ENCODE results near the gene KISS1. TPM values are rescaled to one million over a fixed set of nuclear protein-coding genes. Genes with fewer than 3 reads are reported as not detected.

Gene KISS1
- total RNA-seq, 3 donors from 2014 or later: 1.3 TPM; not detected in 2

DNA sequence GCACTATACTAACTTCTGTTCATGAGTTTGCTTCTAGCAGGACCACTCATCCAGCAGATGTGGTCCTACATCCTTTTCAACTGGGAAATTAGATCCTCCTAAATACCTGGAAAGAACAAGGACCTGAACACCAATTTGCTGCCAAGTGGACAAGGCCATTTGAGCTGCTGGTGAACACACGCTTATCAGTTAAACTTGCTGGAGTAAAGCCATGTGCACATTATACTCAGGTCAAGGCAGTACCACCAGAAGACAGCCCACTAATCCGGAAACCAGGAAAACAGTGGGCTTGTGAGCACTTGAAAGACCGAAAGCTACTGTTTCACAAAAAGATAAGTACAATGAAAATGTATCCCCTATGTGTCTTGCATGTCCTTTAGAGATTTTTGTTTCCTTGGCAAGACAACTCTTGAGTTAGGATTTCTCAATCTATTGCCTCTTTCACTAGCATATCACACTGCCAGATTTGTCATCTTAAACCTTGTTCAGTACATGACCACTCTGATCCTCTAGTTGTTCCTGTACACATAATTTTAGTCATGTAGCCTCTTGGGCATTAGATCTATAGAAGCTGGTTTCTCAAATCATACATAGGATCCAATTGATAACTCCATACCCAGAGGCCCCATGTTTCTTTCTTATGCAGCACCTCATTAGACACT is 25.7 kb downstream of the KISS1 start:
- Histone ChIP-seq H3K4me3 (no peak overlapping the region), H3K4me1 (ENCODE audit: low read depth) (no peaks in the 10 kb centered on the region), H3K36me3 (ENCODE audit: low read depth) (no peaks in the 10 kb centered on the region), H3K9me3 (peaks cover 6% of the 10 kb centered on the region)
- TF ChIP-seq, protein P1, sequence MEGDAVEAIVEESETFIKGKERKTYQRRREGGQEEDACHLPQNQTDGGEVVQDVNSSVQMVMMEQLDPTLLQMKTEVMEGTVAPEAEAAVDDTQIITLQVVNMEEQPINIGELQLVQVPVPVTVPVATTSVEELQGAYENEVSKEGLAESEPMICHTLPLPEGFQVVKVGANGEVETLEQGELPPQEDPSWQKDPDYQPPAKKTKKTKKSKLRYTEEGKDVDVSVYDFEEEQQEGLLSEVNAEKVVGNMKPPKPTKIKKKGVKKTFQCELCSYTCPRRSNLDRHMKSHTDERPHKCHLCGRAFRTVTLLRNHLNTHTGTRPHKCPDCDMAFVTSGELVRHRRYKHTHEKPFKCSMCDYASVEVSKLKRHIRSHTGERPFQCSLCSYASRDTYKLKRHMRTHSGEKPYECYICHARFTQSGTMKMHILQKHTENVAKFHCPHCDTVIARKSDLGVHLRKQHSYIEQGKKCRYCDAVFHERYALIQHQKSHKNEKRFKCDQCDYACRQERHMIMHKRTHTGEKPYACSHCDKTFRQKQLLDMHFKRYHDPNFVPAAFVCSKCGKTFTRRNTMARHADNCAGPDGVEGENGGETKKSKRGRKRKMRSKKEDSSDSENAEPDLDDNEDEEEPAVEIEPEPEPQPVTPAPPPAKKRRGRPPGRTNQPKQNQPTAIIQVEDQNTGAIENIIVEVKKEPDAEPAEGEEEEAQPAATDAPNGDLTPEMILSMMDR (IDR thresholded peaks at IDR 0.05): no peak
- intact Hi-C loops (cut with DNase I, micrococcal nuclease): no loop called here
- DNase-seq (no peak), ATAC-seq (no peak)

DNA sequence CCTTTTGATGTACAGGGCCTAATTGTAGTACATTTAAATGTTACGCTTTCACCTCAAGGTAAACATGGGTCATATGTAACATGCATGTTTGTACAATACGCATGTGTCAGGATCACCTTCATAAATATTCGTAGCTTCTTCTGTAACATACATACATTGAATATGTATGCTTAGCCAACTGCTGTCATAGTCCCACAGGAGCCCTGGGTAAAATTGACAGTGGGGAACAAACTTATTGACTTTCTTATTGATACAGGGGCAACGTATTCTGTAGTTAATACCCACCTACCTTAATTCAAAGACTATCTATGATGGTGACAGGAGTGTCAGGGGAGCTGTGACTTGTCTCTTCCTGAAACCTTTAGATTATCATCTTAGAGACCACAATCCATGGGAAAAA is 26.4 kb downstream of the KISS1 start:
- Histone ChIP-seq H3K4me1 (ENCODE audit: low read depth) (no peaks in the 10 kb centered on the region), H3K4me3 (no peak overlapping the region), H3K9me3 (peaks cover 6% of the 10 kb centered on the region), H3K36me3 (ENCODE audit: low read depth) (no peaks in the 10 kb centered on the region)
- TF ChIP-seq, protein P1 (IDR thresholded peaks at IDR 0.05): no peak
- DNase-seq (no peak), ATAC-seq (no peak)
- intact Hi-C loops (cut with DNase I, micrococcal nuclease): no loop called here

GRCh38 chr1:204167730-204168129 is 28.6 kb downstream of the KISS1 start:
- intact Hi-C loops (cut with DNase I, micrococcal nuclease): no loop called here
- no peak for ATAC-seq

DNA sequence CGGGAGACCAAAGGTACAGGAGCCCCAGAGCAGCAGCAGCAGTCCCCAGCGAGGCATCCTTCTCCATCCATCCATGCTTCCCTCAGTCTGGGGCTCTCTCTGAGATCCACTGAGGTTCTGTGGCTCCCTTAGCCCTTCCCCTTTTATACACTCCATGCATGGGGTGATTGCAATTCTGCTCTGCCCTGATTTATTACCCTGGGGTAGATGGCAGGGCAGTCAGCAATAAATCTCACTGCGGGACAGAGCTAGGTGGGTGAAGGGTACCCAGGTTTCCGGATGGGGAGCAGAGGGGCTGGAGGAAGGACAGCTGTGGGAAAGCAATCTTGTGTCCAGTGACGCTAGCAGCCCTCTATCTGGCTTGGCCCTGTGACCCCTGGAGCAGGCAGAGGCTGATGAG is 30.1 kb downstream of the KISS1 start, which contains the start of gene REN:
REN (minus strand) TSS at position 119 of the 400 bp plus-strand sequence; CDS start at position 75, 44 bp downstream.
- peaks cover 6% of the 10 kb centered on the region for H3K9me3 ChIP-seq
- TF ChIP-seq, protein P1 (IDR thresholded peaks at IDR 0.05): no peak
- H3K4me3 ChIP-seq: no peak within 1 kb of the TSS
- intact Hi-C loops (cut with DNase I, micrococcal nuclease): no loop called here
- DNase-seq (no peak), ATAC-seq (no peak)
- no peaks in the 10 kb centered on the region for H3K36me3 ChIP-seq (ENCODE audit: low read depth)
- peaks cover 3% of the 10 kb centered on the region for H3K4me1 ChIP-seq (ENCODE audit: low read depth)

More at GRCh38 chr1:204167730-204168129, 28.6 kb downstream of the KISS1 start:
- TF ChIP-seq, protein P1 (IDR thresholded peaks at IDR 0.05): no peak
- no peak for DNase-seq
- H3K4me1 ChIP-seq (ENCODE audit: low read depth): no peaks in the 10 kb centered on the region
- H3K9me3 ChIP-seq: peaks cover 6% of the 10 kb centered on the region
- H3K4me3 ChIP-seq: no peak overlapping the region
- no peaks in the 10 kb centered on the region for H3K36me3 ChIP-seq (ENCODE audit: low read depth)

DNA sequence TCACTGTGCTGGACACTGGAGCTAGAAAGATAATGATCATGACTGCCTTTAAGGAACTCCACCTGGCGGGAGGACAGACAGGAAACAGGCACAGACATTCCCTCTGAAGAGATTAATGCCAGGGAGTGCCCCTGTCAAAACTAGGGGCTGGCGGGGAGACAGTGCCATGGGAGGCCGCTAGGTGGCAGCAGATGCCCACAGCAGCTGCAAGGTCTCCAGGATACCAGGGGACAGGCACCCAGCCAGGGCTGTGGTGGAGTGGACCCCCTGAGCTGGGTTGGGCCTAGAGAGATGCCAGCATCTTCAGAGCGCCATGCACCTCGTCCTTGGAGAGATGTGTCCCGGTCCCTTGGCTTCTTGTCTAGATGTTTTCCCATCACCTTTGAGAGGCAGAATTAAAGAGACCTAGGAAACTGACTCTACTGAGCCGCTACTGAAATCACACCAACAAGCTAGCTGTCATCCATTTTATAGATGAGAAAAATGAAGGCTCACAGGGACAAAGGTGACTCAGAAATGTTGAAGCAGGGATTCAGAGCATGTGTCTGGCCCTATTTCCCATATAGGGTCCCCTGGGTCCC is 33.7 kb downstream of the KISS1 start:
- peak; percentile 98 for ATAC-seq

More for the DNA sequence above, 33.7 kb downstream of the KISS1 start:
- H3K9me3 ChIP-seq: no peaks in the 10 kb centered on the region
- intact Hi-C loops (cut with DNase I, micrococcal nuclease): loop anchor here (5.0 kb wide), 2 partner anchors 195 to 200 kb away; partner anchors contain the start of gene PLEKHA6 (in 1 of the 2)
- no peaks in the 10 kb centered on the region for H3K36me3 ChIP-seq (ENCODE audit: low read depth)
- peak; percentile 75 to 92 (median 90) for DNase-seq
- no peak overlapping the region for H3K4me3 ChIP-seq
- H3K4me1 ChIP-seq (ENCODE audit: low read depth): peaks cover 3% of the 10 kb centered on the region
- TF ChIP-seq, protein P1 (IDR thresholded peaks at IDR 0.05): peak; percentile 99
